DOHH2 (cell line): ENCODE data around the gene RBFOX1.

Source experiments
- CTCF ChIP-seq: fragments of 200-600 bp; sonication (generic); IDR thresholded peaks from one replicate; pipeline ENCODE4 v1.5.1; 2014; ENCODE audit warnings: antibody characterized with exemption, mild to moderate bottlenecking, low read depth, low read length; ENCODE audit not compliant: poor library complexity, severe bottlenecking
- EZH2phosphoT487 ChIP-seq: fragments of 200-600 bp; sonication (generic); IDR thresholded peaks from 2 replicates; pipeline ENCODE4 v1.6.1; 2017; ENCODE audit warnings: borderline replicate concordance, mild to moderate bottlenecking, antibody characterized with exemption, low read length, moderate library complexity, mixed read lengths

- TF ChIP-seq CTCF: no peak
- TF ChIP-seq EZH2phosphoT487: no peak
Observed at GRCh38 chr16:7405166-7405565, 72.5 kb downstream of the RBFOX1 start.
